Esophagus muscularis mucosa (tissue), 4 donors: ENCODE results near the gene PTPRT.

Experiments
- CTCF ChIP-seq, 3 experiments: fragments of 200-600 bp in 2 of 3; fragments of 450-650 bp in 1 of 3; sonication (generic) in 2 of 3; IDR thresholded peaks; one replicate each; pipeline ENCODE4 v1.5.1; 2017 to 2019; ENCODE audit warnings: antibody characterized with exemption in 3 of 3, mild to moderate bottlenecking in 2 of 3, moderate library complexity in 1 of 3
- EP300 ChIP-seq: sonication (generic); formaldehyde crosslinking; IDR thresholded peaks from one replicate; pipeline ENCODE4 v1.6.1; 2017; ENCODE audit warnings: antibody characterized with exemption
- POLR2A ChIP-seq: fragments of 450-650 bp; IDR thresholded peaks from one replicate; pipeline ENCODE4 v1.6.1; 2017; ENCODE audit warnings: antibody characterized with exemption, moderate library complexity, mild to moderate bottlenecking, low read depth
- POLR2AphosphoS5 ChIP-seq, 2 donors: sonication (generic); formaldehyde crosslinking; IDR thresholded peaks; one replicate each; pipeline ENCODE4 v1.6.1; 2017; ENCODE audit warnings: antibody characterized with exemption in 2 of 2

- TF ChIP-seq CTCF (IDR thresholded peaks at IDR 0.05) (no peak), POLR2AphosphoS5 (IDR thresholded peaks at IDR 0.05) (no peak), POLR2A (no peak), EP300 (no peak)
Observed at GRCh38 chr20:42902509-42902908, 287.2 kb downstream of the PTPRT start.
